Fibroblast of the aortic adventitia (primary cell): ENCODE data around the gene RANGAP1. TPM values are rescaled to one million over a fixed set of nuclear protein-coding genes. Genes with fewer than 3 reads are reported as not detected.
A peak's percentile ranks its signal among the peaks of the same experiment; 100 is the strongest.

ENCODE experiments used
- DNase-seq: peaks from one replicate; pipeline ENCODE4 v3.0.0-alpha.2; 2010; ENCODE audit warnings: low read depth
- H3K4me3 ChIP-seq: 2 replicates; pipeline ENCODE4 v1.5.1; 2011; ENCODE audit warnings: low read depth, mild to moderate bottlenecking, control low read depth, low read length, moderate library complexity
- CTCF ChIP-seq: IDR thresholded peaks from 2 replicates; pipeline ENCODE4 v1.5.1; 2011; ENCODE audit warnings: mild to moderate bottlenecking, low read length, control low read depth, inconsistent platforms; ENCODE audit not compliant: insufficient read depth
- total RNA-seq: library from RNA; depleted of rRNA; stranded (reverse); fragments of >200 nt; gene quantifications from 2 replicates; pipeline ENCODE4 v1.2.3, GENCODE V29; 2012; ENCODE audit warnings: low replicate concordance

RANGAP1 gene
- total RNA-seq, 1 donor: 89.4 TPM

DNA sequence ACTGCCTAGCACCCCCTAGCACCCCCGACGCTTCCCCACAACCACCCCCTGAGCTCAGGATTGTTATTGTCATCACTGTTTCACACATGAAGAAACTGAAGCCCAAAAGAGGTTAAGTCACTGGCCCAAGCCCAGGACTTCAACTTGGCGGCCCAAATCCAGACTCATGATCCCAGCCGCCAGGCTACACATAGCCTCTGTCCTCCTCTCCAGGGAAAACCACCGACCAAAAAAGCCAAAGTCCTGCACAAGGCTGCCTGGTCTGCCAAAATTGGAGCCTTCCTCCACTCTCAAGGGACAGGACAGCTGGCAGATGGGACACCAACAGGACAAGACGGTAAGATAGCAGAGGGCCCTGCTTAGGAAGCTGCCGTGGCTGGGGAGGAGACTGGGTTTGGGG is 70.1 kb downstream of the RANGAP1 start:
- no peak for TF ChIP-seq CTCF

DNA sequence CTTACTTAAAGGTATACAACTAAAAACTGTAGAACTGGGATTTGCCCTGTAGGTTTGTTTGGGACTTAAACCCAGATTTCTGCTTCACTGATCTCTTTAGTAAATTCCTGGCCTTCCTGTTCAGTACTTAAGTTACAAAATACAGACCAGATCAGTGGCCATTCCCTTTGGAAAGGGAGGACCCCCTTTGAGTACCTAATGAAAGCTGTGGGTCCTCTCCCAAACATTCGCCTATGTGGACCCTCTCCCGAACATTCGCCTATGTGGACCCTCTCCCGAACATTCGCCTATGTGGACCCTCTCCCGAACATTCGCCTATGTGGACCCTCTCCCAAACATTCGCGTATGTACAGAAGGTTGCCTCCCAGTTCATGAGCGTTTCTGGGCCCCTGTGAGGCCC is 70.6 kb downstream of the RANGAP1 start:
- TF ChIP-seq CTCF: no peak
- no peak for DNase-seq
- H3K4me3 ChIP-seq: no peak overlapping the region

More for the DNA sequence above, 70.1 kb downstream of the RANGAP1 start:
- peak overlapping the region; percentile 43 for H3K4me3 ChIP-seq
- DNase-seq: no peak

DNA sequence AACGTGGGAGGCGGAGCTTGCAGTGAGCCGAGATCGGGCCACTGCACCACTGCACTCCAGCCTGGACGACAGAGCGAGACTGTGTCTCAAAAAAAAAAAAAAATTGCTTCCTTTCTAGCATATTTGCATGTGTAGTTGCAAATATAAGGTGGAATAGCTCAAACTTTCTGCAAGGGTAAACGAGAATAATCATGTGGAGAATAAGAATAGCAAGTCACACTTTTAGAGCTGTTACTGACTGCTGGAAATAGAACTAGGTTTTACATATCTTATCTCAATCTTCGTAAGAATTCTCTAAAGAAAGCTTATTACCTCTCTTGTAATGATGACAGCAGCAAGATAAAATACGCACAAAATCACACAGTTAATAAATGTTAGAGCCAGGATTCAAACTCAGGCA is 79.3 kb downstream of the RANGAP1 start:
- DNase-seq: no peak
- H3K4me3 ChIP-seq: no peak overlapping the region
- TF ChIP-seq CTCF: no peak

- H3K4me3 ChIP-seq: peak within 1 kb of the TSS; percentile 100
- DNase-seq: peak; percentile 91
- TF ChIP-seq CTCF: no peak
Measured at GRCh38 chr22:41204992-41205900, 80.7 kb downstream of the RANGAP1 start, which contains the start of gene L3MBTL2. Gene L3MBTL2, plus strand, starts transcription at chr22:41205312. Its CDS starts 51 bp downstream, at chr22:41205363.

- no peak for DNase-seq
- H3K4me3 ChIP-seq: no peak overlapping the region
- TF ChIP-seq CTCF: no peak
Measured at GRCh38 chr22:41204066-41204465, 81.9 kb downstream of the RANGAP1 start.

- DNase-seq: no peak
- no peak overlapping the region for H3K4me3 ChIP-seq
- no peak for TF ChIP-seq CTCF
Measured at GRCh38 chr22:41203118-41203517, 82.9 kb downstream of the RANGAP1 start.

DNA sequence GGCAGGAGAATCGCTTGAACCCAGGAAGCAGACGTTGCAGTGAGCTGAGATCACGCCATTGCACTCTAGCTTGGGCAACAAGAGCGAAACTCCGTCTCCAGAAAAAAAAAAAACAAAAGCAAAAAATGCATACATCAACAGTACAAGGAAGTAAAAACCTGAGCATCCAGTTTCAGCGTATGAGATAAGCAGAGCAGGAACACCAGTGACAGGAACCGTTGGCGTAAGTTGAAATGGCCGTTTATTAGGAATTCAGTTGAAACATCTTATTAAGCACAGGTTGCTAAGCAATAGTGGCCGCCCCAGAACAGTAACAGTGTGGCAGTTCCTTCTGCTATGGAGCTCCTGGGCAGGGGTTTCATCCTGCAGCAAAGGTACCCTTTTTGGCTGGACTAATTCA is 84.8 kb downstream of the RANGAP1 start:
- no peak for DNase-seq
- TF ChIP-seq CTCF: no peak
- H3K4me3 ChIP-seq: no peak overlapping the region
